Bronchial epithelial cell (primary cell): ENCODE measurements around the gene IPP. TPM values are rescaled to one million over a fixed set of nuclear protein-coding genes. Genes with fewer than 3 reads are reported as not detected.
A peak's percentile ranks its signal among the peaks of the same experiment; 100 is the strongest.

ENCODE experiments used
- DNase-seq: peaks from one replicate; pipeline ENCODE4 v3.0.0-alpha.2; 2010; ENCODE audit warnings: low read depth
- FAIRE-seq: peaks from 2 replicates; lab custom pipeline; 2011; peaks lifted over from hg19 to GRCh38; lab: Jason Lieb, UNC
- H3K27me3 ChIP-seq: 2 replicates; pipeline ENCODE4 v1.5.1; 2011; ENCODE audit warnings: low read length; ENCODE audit not compliant: control insufficient read depth, insufficient read depth
- H3K36me3 ChIP-seq: 2 replicates; pipeline ENCODE4 v1.5.1; 2011; ENCODE audit warnings: low read length; ENCODE audit not compliant: control insufficient read depth, insufficient read depth
- H3K4me3 ChIP-seq: 2 replicates; pipeline ENCODE4 v1.5.1; 2011; ENCODE audit warnings: mild to moderate bottlenecking, low read depth, low read length, control low read depth
- CTCF ChIP-seq: IDR thresholded peaks from 2 replicates; pipeline ENCODE4 v1.5.1; 2011; ENCODE audit warnings: mild to moderate bottlenecking, moderate library complexity, low read length, control low read depth, inconsistent platforms; ENCODE audit not compliant: insufficient read depth, severe bottlenecking
- total RNA-seq: library from RNA; depleted of rRNA; stranded (reverse); fragments of >200 nt; gene quantifications from 2 replicates; pipeline ENCODE4 v1.2.1, GENCODE V29; 2014

IPP gene
- total RNA-seq, 1 donor from 2014 or later, result 9.7 TPM

GRCh38 chr1:45674478-45674877, 76.0 kb downstream of the IPP start:
- FAIRE-seq, result no peak
- Histone ChIP-seq H3K36me3 (no peaks in the 10 kb centered on the region), H3K4me3 (no peak overlapping the region), H3K27me3 (no peaks in the 10 kb centered on the region)
- no peak for DNase-seq
- no peak for TF ChIP-seq CTCF

DNA sequence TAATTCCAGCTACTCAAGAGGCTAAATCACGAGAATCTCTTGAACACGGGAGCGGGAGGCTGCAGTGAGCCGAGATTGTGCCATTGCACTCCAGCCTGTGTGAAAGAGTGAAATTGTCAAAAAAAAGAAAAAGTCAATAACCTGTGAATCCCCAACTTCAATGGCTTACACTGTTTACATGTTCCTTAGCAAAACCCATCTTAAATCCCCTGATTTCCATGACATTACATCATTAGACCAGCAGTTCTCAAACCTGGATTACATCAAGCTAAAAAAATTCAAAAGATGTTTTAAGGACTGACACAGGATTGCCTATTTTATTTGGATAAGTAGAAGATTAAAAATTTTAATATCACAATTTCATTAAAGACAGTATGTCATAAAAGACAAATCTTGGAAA, 76.5 kb downstream of the IPP start:
- H3K36me3 ChIP-seq, result no peaks in the 10 kb centered on the region
- FAIRE-seq, result no peak
- TF ChIP-seq CTCF, result no peak
- no peak for DNase-seq
- no peak overlapping the region for H3K4me3 ChIP-seq
- no peaks in the 10 kb centered on the region for H3K27me3 ChIP-seq

- Histone ChIP-seq H3K36me3 (no peaks in the 10 kb centered on the region), H3K27me3 (no peaks in the 10 kb centered on the region), H3K4me3 (no peak overlapping the region)
- peak; percentile 11 for DNase-seq
- TF ChIP-seq CTCF, result no peak
- FAIRE-seq, result no peak
Observed at GRCh38 chr1:45669859-45670655, 80.4 kb downstream of the IPP start.

DNA sequence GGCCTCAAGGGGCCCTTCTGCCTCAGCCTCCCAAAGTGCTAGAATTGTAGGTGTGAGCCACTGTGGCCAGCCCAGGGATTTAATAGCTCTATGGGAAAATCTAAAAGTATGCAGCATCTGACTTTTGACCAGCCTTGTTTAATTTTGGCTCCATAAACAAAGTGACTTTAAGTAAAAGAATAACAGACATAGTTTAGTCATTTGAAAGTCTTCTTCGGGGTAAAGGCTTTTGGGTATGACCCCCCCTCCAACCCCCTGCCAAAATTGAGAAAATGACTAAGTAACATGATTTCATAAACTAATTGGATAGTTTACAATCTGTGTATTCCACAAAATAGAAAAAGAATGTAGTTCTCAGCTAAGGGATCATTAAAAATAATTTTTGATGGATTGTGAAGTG, 81.1 kb downstream of the IPP start:
- peaks cover 2% of the 10 kb centered on the region for H3K36me3 ChIP-seq
- H3K27me3 ChIP-seq, result no peaks in the 10 kb centered on the region
- DNase-seq (no peak), FAIRE-seq (no peak)
- H3K4me3 ChIP-seq, result no peak overlapping the region
- no peak for TF ChIP-seq CTCF

- H3K4me3 ChIP-seq, result no peak overlapping the region
- FAIRE-seq (no peak), DNase-seq (no peak)
- H3K36me3 ChIP-seq, result peaks cover 2% of the 10 kb centered on the region
- H3K27me3 ChIP-seq, result no peaks in the 10 kb centered on the region
- TF ChIP-seq CTCF, result no peak
Observed at GRCh38 chr1:45668526-45668925, 81.9 kb downstream of the IPP start.
